ENCODE results near the gene ATP5ME. TPM values are rescaled to one million over a fixed set of nuclear protein-coding genes. Genes with fewer than 3 reads are reported as not detected.

ATP5ME gene, protein sequence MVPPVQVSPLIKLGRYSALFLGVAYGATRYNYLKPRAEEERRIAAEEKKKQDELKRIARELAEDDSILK
- 100 to 1,000 TPM; 187 to 224 TPM for total RNA-seq

DNA sequence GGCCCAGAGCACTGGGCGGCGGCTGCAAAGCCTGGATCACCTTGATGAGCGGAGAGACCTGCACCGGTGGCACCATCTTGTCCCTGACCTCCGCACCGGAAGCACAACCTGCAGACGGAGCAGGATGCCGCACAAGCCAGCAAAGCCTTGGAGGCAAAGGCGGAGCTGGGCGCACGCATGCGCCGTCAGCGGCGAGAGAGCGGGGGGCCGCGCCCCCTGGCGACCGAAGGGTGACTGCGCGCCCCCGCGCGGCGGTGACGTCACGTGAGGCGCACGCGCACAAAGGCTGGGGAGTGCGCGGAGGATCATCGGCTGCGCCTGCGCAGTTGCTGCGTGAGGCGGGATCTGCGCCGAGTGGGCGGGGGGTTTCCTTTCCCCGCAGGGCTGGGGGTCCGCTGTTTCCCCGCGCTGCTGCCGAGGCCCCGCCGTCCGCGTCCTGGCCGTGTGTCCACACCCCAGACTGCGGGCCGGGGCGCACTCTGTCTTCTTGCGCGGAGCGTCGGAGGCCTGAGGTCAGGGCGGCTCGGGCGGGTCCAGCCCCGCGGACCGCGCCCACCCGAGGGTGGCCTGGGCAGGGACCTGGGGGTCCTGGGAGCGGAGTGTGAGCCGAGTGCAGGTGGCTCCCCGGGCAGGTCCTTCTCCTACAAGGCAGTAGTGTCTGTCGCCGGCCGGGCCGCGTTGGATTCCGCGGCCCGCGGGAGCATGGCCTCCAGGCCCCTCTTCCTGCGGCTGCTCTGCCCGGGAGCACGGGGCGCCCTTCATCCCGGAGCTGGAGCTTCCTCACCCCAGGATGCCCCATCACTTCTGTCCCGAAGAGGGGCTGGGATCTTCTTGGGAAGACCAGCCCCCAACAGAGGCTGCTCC is at the start of gene ATP5ME, which contains the start of gene MYL5:
ATP5ME (minus strand) TSS at position 105 of the 864 bp plus-strand sequence; CDS start at position 76, 29 bp downstream.
MYL5 (plus strand) TSS at position 371 of the 864 bp plus-strand sequence. CDS start 3,485 bp downstream, outside the sequence.
- peak; percentile 98 for DNase-seq (ENCODE audit: low spot score)
- Mint-ChIP-seq H3K4me3 (peak within 1 kb of the TSS; percentile 88), H3K36me3 (peaks cover 5% of the 10 kb centered on the region), H3K4me1 (ENCODE audit: low read depth in 2 of 2) (peaks cover 7 to 9% of the 10 kb centered on the region in 2 donors), H3K27me3 (no peaks in the 10 kb centered on the region), H3K27ac (peak within 1 kb of the TSS; percentile 69 to 77), H3K9me3 (no peaks in the 10 kb centered on the region)
- ATAC-seq: peak; percentile 95 to 96

DNA sequence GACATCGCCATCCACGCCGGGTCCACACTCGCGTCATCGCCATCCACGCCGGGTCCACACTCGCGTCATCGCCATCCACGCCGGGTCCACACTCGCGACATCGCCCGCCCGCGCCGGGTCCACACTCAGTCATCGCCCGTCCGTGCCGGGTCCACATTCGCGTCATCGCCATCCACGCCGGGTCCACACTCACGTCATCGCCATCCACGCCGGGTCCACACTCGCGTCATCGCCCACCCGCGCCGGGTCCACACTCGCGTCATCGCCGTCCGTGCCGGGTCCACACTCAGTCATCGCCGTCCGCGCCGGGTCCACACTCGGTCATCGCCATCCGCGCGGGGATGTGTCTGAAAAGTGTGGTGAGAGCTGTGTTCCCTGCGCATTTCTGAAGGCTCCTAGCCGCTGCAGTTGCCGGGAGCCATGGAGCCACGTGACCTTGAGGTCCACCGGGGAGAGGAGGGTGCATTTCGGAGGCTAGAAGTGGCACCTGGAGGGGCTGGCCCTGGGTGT is 48.8 kb upstream of the ATP5ME start:
- Mint-ChIP-seq H3K36me3 (no peaks in the 10 kb centered on the region), H3K27ac (peak overlapping the region in 1 of 2 donors; percentile 62), H3K4me1 (ENCODE audit: low read depth in 2 of 2) (peaks cover 40 to 51% of the 10 kb centered on the region in 2 donors), H3K4me3 (no peak overlapping the region), H3K27me3 (no peaks in the 10 kb centered on the region), H3K9me3 (no peaks in the 10 kb centered on the region)
- no peak for DNase-seq (ENCODE audit: low spot score)
- no peak for ATAC-seq

DNA sequence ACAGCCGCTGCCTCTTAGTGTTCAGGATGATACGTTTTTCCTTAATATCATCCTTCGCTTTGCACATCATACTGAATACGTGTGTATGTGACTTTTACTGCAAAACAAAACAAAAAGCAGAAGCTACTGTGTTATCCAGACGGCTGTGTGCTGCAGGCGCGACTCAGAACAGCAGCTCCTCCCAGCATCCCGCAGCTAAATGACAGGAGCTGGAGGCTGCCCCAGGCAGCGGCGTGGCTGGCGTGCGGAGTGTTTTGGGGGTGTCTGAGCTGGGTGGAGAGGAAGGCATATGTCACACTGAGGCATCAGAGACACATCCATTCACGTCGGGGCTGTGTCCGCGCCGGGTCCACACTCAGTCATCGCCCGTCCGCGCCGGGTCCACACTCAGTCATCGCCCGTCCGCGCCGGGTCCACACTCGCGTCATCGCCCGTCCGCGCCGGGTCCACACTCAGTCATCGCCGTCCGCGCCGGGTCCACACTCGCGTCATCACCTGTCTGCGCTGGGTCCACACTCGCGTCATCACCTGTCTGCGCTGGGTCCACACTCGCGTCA is 48.2 kb upstream of the ATP5ME start:
- no peaks in the 10 kb centered on the region for H3K27me3 Mint-ChIP-seq
- no peak overlapping the region for H3K27ac Mint-ChIP-seq
- no peak for ATAC-seq
- no peak overlapping the region for H3K4me3 Mint-ChIP-seq
- H3K9me3 Mint-ChIP-seq: no peaks in the 10 kb centered on the region
- H3K4me1 Mint-ChIP-seq (ENCODE audit: low read depth in 2 of 2): peaks cover 39 to 52% of the 10 kb centered on the region in 2 donors
- no peak for DNase-seq (ENCODE audit: low spot score)
- H3K36me3 Mint-ChIP-seq: no peaks in the 10 kb centered on the region

DNA sequence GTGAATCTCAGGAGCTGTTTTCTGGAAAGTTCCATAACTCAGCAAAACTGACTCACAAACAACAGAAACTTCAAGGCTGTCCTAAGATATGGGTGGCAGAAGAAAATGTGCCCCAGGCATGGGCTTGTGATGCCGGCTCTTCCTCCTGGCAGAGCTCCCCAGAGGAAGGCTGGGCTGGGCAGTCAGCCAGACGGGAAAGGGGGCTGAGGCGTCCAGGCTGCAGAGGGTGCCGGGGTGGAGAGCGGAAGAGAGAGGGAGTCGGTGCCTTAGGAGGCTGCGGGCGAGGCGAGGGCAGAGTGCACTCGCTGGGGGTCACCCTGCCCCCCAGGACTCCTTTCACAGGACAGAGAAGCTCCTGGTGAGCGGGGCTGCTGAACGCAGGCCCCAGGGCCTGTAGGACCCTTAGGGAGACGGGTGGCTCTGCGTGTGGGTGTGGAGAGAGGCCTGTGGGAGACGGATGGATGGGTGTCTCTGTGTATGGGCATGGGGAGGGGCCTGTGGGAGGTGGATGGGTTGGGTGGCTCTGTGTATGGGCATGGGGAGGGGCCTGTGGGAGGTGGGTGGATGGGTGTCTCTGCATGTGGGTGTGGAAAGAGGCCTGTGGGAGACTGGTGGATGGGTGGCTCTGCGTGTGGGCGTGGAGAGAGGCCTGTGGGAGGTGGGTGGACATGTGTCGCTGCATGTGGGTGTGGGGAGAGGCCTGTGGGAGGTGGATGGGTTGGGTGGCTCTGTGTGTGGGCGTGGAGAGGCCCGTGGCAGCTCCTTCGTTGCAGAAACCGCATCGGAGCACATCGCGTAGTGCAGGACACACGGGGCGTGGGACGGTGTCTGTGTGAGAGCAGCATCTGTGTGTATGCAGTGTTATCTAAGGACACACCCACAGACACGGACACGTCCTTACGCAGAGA is 47.4 kb upstream of the ATP5ME start:
- ATAC-seq (peak in 1 of 2 donors; percentile 19), DNase-seq (ENCODE audit: low spot score) (no peak)
- no peak overlapping the region for H3K4me3 Mint-ChIP-seq
- H3K27me3 Mint-ChIP-seq: no peaks in the 10 kb centered on the region
- H3K9me3 Mint-ChIP-seq: no peaks in the 10 kb centered on the region
- H3K27ac Mint-ChIP-seq: peak overlapping the region in 1 of 2 donors; percentile 50
- H3K4me1 Mint-ChIP-seq (ENCODE audit: low read depth in 2 of 2): peaks cover 31 to 50% of the 10 kb centered on the region in 2 donors
- H3K36me3 Mint-ChIP-seq: no peaks in the 10 kb centered on the region

DNA sequence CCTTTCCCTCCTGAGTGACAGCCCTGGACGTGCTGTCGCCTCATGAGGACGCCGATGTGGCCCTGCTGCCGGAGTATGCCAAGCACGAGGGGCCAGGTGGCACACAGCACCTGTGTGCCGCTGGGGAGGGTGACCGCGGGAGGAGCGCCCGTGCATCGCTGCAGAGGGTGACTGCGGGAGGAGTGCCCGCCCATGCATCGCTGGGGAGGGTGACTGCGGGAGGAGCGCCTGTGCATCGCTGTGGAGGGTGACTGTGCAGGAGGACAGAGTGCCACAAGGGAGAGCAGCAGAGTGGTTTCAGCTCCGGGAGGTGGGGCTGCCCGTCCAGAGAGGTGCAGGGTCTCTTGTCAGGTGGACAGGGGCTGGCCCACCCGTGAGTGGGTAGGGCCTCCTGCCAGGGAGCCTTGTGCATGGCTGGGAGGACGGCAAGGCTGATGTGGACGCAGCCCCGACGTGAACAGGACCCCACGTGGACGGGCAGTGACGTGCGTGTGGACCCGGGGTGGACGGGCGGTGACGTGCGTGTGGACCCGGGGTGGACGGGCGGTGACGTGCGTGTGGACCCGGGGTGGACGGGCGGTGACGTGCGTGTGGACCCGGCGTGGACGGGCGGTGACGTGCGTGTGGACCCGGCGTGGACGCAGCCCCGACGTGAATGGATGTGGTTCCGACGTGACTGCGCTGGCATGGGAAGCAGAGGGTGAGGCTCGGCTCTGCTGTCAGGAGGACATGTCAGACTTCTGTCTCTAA is 46.2 kb upstream of the ATP5ME start:
- ATAC-seq (no peak), DNase-seq (ENCODE audit: low spot score) (no peak)
- H3K4me3 Mint-ChIP-seq: no peak overlapping the region
- H3K27ac Mint-ChIP-seq: no peak overlapping the region
- peaks cover 31 to 48% of the 10 kb centered on the region in 2 donors for H3K4me1 Mint-ChIP-seq (ENCODE audit: low read depth in 2 of 2)
- no peaks in the 10 kb centered on the region for H3K27me3 Mint-ChIP-seq
- no peaks in the 10 kb centered on the region for H3K9me3 Mint-ChIP-seq
- H3K36me3 Mint-ChIP-seq: no peaks in the 10 kb centered on the region

DNA sequence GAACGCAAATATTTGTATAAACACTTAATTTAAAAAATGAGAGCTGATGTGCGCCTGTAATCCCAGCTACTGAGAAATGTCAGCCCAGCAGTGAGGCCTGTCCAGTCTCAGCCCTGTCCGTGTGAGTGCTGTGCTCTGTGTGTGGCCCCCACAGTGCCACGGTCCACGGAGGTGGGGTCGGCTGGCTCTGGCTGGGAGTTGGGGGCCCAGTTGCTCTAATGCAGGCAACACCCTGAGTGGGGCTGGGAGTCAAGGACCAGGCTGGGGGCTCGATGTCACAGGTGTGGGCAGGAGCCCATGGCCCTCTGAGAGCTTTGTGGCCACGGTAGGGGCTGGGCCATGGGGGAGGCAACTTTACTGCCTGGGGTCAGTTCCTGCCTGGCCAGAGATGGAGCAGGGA is 44.4 kb upstream of the ATP5ME start:
- Mint-ChIP-seq H3K36me3 (no peaks in the 10 kb centered on the region), H3K4me1 (ENCODE audit: low read depth in 2 of 2) (peaks cover 31 to 46% of the 10 kb centered on the region in 2 donors), H3K27ac (no peak overlapping the region), H3K9me3 (no peaks in the 10 kb centered on the region), H3K27me3 (no peaks in the 10 kb centered on the region), H3K4me3 (no peak overlapping the region)
- no peak for DNase-seq (ENCODE audit: low spot score)
- ATAC-seq: no peak

DNA sequence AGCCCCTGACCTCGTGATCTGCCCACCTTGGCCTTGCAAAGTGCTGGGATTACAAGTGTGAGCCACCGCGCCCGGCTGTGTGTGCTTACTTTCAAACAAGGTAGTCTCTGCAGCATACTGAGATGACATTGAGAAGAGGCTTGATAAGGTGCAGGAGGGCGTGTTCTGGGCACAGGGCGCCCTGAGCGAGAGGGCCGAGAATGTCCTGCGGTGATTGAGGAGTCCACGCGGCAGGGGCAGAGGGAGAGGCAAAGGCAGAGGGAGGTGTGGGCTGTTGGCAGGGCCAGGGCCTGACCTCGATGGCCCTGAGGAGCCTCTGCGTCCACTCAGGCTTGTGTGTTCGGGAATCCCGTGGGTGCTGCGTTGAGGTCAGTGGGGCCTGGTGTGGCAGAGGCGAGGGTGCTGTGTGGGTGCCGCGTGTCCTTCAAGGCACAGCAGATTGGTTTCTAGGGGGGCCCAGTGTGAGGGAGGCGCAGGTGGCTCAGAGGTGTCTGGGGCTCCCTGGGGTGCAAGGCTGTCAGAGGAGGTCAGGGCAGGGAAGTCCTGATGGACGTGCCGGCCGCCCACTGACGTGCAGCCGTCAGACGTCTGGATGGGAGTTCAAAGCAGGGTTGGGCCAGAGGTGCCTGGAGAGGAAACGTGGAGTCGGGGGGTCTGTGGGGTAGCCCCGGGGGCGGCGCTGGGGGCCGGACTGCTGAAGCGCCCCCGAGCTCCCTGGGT is 43.7 kb upstream of the ATP5ME start:
- H3K9me3 Mint-ChIP-seq: no peaks in the 10 kb centered on the region
- no peak overlapping the region for H3K27ac Mint-ChIP-seq
- no peaks in the 10 kb centered on the region for H3K36me3 Mint-ChIP-seq
- peaks cover 31 to 41% of the 10 kb centered on the region in 2 donors for H3K4me1 Mint-ChIP-seq (ENCODE audit: low read depth in 2 of 2)
- ATAC-seq (peak in 1 of 2 donors; percentile 6), DNase-seq (ENCODE audit: low spot score) (no peak)
- no peaks in the 10 kb centered on the region for H3K27me3 Mint-ChIP-seq
- H3K4me3 Mint-ChIP-seq: no peak overlapping the region

DNA sequence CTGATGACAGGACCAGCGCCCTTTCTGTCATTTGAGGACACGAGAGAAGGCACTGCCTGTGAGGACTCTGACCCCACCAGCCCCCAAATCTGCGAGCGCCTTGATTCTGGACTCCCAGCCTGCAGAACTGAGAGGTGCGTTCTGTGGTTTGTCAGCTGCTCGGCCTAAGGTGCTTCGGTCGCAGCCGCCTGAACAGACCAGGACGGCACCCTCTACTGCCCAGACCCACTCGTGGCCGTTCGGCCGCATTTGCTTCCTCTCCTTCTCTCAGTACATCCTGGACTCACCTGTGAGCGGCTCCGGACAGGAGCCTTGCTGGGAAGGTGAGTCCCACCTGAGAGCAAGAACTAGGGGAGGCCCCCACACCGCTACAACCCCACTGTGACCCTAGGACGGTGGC is 40.0 kb upstream of the ATP5ME start:
- no peak for ATAC-seq
- Mint-ChIP-seq H3K9me3 (no peaks in the 10 kb centered on the region), H3K27me3 (no peaks in the 10 kb centered on the region), H3K4me1 (ENCODE audit: low read depth in 2 of 2) (peaks cover 26 to 27% of the 10 kb centered on the region in 2 donors), H3K27ac (no peak overlapping the region), H3K4me3 (no peak overlapping the region), H3K36me3 (no peaks in the 10 kb centered on the region)
- no peak for DNase-seq (ENCODE audit: low spot score)

DNA sequence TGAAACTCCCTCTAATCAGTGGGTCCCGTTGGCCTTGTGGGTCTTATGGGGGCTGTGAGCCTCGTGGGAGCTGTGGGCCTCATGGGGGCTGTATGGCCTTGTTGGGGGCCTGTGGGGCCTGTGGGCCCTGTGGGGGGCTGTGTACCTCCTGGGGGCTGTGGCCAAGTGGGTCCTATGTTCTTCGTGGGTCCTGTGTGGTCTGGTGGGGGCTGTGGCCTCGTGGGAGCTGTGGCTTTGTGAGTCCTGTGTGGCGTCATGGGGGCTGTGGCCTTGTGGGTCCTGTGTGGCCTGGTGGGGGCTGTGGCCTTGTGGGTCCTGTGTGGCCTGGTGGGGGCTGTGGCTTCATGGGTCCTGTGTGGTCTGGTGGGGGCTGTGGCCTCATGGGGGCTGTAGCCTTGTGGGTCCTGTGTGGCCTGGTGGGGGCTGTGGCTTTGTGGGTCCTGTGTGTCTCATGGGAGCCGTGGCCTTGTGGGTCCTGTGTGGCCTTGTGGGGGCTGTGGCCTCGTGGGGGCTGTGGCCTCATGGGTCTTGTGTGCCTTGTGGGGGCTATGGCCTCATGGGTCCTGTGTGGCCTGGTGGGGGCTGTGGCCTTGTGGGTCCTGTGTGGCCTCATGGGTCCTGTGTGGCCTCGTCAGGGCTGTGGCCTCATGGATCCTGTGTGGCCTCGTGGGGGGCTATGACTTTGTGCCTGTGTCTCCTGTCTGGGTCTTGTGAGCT is 39.0 kb upstream of the ATP5ME start:
- H3K4me3 Mint-ChIP-seq: no peak overlapping the region
- no peaks in the 10 kb centered on the region for H3K27me3 Mint-ChIP-seq
- H3K36me3 Mint-ChIP-seq: no peaks in the 10 kb centered on the region
- no peak overlapping the region for H3K27ac Mint-ChIP-seq
- DNase-seq (ENCODE audit: low spot score): no peak
- H3K9me3 Mint-ChIP-seq: no peaks in the 10 kb centered on the region
- no peak for ATAC-seq
- peaks cover 33 to 34% of the 10 kb centered on the region in 2 donors for H3K4me1 Mint-ChIP-seq (ENCODE audit: low read depth in 2 of 2)

DNA sequence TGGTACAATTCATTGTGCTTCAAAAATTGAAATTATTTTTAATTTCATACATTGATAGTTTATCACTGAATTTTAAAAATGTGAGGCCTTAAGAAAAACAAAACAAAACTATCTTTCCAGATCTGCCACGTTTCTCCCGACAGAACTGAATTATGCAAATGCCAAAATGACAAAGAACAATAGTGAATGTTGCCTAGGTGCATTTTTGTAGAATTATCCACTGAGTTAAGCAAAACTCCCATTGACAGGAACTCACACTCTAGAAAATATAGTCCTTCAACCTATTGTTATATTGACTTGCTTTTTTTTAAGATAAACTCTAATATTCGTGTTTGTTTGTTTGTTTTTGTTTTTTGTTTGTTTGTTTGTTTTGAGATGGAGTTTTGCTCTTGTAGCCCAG is 38.0 kb upstream of the ATP5ME start:
- Mint-ChIP-seq H3K36me3 (no peaks in the 10 kb centered on the region), H3K9me3 (no peaks in the 10 kb centered on the region)

DNA sequence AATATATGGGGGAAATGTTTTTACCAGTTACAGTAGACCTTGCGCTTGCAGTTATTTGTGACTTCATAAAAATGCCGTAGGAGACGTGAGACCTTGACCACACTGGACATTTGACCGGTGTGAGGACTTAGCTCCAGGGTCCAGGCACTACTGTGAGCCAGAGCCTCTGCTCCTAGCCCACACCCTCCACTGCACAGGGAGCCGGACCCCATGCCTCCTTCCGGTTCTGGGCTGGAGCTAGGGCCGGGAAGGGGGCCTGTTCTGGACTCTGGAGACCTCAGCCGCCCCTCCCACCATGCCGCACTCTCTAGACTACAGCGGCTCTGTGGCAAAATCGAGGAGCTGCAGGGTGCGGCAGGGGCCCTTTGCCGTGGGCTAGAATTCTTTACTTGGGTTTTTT is 36.8 kb upstream of the ATP5ME start:
- H3K4me1 Mint-ChIP-seq (ENCODE audit: low read depth in 2 of 2): peaks cover 24 to 28% of the 10 kb centered on the region in 2 donors
- H3K9me3 Mint-ChIP-seq: no peaks in the 10 kb centered on the region
- DNase-seq (ENCODE audit: low spot score) (no peak), ATAC-seq (no peak)
- no peaks in the 10 kb centered on the region for H3K27me3 Mint-ChIP-seq
- H3K4me3 Mint-ChIP-seq: no peak overlapping the region
- H3K27ac Mint-ChIP-seq: no peak overlapping the region
- H3K36me3 Mint-ChIP-seq: no peaks in the 10 kb centered on the region

More for the DNA sequence above, 38.0 kb upstream of the ATP5ME start:
- Mint-ChIP-seq H3K27ac (no peak overlapping the region), H3K4me3 (no peak overlapping the region), H3K4me1 (ENCODE audit: low read depth in 2 of 2) (peaks cover 27 to 28% of the 10 kb centered on the region in 2 donors), H3K27me3 (no peaks in the 10 kb centered on the region)
- DNase-seq (ENCODE audit: low spot score): no peak
- no peak for ATAC-seq

DNA sequence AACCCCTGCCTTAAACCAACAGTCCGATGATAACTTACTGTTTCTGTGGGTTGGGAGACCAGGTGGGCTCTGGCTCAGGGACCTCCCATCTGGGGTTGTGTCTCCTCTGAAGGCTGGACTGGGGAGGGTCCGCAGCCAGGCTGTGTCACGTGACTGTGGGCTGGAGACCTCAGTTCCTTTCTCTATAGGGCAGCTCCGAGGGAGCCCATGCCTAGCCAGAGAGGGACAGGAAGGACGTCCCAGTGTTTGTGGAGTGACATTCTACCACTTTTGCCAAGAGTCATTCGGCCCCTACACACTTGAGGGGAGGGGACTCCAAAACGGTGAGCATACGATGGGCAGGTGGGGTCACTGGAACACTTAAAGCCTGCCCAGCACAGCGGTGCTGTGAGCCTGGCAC is 36.0 kb upstream of the ATP5ME start:
- Mint-ChIP-seq H3K4me3 (no peak overlapping the region), H3K36me3 (no peaks in the 10 kb centered on the region), H3K27me3 (no peaks in the 10 kb centered on the region), H3K9me3 (no peaks in the 10 kb centered on the region), H3K4me1 (ENCODE audit: low read depth in 2 of 2) (peaks cover 24 to 28% of the 10 kb centered on the region in 2 donors), H3K27ac (peak overlapping the region; percentile 45 to 65)
- ATAC-seq (no peak), DNase-seq (ENCODE audit: low spot score) (no peak)

Data from natural killer cell treated with Interleukin-12 subunit alpha and Interleukin-12 subunit beta and Interleukin-15 and Interleukin-18, amount 100 ng/mL, for 72 hours (primary cell).